ENCODE measurements around the gene PAMR1.

The PAMR1 gene

DNA sequence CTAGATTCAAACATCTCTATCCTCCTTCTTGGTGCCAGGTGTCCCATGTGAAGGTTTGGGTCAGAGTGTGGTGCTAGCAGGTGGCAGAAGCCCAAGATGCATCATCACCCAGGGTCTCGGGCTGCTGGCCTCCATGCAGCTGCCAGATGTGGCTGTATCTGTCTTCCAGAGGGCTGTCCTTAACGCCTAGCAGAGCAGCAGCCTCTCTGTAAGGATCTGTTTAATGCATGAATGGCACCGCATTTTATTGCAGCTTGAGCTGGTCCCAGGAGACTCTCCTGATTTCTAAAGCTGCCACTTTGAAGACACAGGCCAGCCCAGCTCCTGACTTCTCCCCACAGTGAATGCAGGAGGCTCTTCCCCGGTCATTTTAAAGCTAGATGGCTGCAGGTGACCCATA lies 132.3 kb downstream of the PAMR1 start:
- DNase-seq = no peak

DNA sequence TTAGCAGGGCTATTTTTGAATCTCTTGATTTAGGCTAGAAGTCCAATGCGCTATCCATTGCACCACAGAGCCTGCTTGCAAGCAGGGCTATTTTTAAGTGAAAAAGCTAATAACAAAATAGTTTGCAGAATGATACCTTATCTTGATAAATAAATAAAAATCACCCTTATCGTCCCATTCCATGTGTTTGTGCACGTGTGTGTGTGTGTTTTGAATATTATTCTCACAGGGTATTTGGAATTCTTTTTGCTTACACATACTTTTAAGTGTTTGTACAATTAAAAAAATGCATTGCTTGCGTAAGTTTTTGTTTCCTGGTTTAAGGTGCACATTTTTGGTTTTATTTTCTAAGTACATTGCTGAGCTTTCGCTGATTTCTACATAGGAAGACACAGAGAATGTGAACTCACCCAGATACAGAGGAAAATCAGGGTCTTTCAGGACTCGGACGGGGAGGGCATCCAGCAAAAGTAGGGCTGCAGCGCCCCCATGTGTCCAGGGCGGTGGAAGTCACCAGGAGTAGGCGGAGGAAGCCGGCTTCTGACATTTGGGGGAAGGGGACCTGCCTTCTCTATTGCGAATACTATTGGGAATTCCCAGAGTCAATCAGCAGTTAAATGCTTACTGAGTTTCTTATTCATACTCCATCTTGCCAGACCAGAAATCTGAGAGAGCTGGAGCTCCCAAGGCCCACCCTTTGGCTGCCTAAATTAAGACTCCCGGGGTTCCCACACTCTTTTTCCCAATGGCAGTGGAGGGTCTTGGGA lies 133.3 kb downstream of the PAMR1 start:
- no peak for DNase-seq

DNA sequence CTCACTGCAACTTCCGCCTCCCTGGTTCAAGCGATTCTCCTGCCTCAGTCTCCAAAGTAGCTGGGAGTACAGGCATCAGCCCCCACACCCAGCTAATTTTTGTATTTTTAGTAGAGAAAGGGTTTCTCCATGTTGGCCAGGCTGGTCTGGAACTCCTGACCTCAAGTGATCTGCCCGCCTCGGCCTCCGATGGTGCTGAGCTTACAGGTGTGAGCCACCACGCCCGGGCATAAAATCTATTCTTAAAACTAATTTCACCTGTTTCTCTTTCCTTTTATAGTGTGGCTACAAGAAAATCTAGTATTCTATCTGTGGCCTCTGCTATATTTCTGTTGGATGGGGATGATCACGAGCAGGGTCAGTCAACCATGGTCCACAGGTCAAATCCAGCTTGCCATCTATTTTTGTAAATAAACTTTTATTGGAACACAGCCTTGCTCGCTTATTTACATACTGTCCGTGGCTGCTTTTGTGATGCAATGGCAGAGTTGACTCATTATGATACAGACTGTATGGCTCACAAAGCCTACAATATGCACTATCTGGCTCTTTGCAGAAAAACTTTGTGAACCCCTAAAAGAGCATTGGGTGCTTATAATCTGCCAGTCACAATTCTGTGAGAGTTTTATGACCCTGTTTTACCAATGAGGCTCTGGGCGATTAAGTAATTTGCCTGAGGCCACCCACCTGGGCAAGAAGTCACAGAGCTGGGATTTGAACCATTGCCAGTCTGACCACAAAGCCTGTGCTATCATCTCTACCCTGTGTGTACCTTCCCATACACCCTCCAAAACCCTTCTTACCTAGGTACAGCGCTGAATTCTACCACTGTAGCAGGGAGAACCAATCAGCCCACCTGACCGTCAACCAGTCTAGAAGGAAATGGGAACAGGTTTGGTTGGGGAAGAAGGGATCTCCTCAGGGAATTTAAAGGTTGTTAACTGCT lies 134.4 kb downstream of the PAMR1 start:
- no peak for DNase-seq

DNA sequence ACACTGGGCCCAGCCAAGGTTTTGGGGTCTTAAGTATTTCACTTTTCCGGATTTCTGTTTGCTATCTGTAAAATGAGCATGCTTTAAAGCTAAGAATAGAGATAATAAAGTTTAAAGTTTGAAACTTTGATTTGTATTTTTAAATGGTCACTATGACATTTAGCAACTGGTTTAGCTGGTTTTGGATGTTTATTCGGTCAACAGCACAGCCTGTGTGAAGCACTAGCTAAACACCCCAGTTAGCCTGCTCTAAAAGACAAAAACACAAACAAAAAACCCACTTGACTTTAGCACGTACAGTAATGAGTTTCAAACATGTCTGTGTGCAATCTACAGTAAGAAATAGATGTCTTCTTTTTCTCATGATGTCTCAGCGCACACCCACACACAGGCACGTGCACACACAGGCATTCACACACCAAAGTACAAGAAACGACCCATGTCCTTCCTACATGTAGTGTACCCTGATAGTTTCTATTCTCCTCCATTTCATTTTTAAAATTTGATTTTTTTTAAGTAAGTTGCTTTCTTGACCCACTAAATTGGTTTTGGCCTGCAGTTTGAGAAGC lies 135.4 kb downstream of the PAMR1 start:
- no peak for DNase-seq

DNA sequence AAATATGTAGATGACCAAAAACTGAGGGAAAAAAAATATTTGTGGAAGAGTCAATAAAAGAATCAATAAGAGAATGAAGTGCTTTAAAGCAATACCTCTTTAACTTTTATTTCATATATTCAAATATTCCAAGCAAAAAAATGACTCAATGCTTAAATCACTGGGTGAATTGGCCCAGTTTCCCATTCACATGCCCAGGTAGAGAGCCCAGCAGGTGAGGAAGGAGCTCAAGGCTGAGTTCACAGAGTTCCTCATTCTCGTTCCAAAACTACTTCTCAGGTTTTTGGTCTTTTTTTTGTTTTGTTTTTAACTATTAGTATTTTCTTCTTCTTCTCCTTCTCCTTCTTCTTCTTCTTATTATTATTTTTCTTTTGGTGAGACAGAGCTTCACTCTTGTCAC lies 136.3 kb downstream of the PAMR1 start:
- DNase-seq = no peak

DNA sequence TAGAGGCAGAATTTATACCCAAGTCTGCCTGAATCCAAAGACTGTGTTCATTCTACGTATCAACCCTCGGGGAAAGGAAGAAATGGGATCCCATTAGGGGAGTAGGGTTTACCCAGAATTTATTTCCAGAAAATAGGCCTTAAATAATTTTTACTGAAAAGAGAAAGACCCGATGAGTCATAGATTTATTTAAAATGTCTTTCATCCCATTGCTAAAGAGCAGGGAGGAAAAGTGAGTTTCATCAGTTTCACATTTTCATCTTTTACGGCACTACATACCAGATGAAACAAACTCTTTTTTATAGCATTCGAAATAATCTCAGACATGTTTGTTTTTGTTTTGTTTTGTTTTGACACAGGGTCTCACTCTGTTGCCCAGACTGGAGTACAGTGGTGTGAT lies 137.4 kb downstream of the PAMR1 start:
- no peak for DNase-seq

DNA sequence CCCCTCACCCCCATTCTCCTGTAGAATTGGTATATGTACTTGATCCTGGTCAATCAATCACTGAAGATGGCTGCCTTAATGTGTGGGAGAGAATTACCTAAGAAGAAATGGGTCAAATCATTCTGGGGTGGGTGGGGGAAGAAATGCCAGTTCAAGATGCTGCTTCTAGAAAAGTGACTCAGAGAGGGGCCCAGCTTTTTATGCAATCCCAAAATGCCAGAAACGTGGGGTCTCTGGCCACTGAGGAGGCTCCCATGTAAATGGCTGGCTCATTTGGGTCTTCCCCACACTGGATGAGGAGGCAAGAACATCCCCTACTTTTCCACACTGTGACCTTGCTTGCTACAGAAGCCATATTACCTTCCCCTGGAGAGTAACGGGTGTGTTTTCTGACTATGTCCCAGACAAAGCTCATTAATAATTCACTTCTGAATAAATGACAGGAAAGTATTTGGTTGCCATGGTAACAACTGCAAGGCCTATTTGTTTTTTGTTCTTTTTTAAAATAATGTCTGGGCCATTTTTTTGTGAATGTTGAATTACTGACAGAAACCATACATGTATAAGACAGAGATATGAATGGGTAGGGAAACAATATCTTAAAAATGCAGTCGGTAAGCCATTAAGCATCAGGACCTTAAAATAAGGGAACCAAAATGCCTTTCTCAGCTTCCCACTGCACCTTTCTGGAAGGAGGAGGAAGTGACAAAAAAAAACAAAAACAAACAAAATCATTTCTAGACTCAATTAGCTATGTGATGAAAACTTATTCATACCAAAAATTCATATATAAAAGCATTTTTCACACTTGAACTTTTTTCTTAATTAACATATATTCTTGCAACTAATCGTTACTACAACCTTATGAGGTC lies 138.1 kb downstream of the PAMR1 start:
- no peak for DNase-seq

DNA sequence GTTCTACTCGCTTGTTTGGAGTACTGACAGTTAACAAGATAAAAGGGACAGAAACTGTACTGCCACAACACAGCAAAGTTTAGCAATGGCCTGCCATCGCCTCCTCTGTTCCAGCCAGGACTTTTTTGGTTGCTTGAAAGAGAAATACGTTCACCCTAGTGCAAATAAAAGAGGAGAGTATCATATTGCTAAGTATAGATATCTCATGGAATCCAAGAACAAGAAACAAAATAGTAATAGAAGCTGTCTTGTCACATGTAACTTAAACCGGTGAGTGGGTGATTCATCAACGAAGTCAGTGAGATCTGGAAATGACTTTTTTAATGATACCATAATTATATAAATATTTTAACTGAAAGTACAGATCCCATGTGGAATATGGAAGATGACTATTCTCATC lies 141.5 kb downstream of the PAMR1 start:
- no peak for DNase-seq

Data from SHP77 treated with DMSO at 0.1 percent for 48 hours (cell line).